ENCODE data around the gene STX11.

STX11 gene

DNA sequence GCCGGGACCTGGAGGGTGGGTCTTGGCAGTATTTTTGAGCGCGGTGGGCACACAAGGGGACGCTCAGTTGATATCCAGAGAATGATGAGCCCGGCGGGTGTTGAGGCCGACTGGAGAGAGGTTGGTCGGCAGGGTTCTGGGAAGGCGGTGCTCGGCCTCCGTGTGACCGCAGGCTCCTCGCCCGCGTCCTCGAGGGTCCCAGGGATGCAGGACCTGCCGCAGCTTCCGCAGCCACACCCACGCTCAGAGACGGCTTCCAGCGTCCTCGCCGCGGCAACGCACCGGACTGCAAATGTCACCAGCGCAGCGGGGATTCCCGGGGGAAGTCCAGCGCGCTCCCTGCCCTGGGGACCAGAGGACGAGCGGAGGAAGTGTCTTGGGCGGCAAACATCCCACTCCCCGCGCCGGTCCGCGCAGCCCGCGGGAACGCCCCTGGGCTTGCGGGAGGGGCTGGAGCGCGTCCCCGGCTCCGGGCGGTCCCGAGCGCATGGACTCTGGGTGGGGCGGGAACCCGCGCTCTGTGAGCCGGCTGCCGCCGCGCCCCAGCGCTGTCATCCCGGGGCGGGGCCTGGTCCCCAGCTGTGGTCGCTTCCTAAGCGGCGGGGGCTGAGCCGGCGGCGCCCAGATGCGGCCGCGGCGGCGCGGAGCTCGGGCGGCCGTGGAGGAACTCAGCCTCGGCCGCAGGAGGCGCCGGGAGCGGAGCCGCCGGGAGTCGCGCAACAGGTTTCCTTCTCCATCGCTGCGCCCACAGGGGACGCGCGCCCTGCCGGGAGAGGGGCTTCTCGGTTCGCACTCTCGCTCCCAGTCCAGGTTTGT is at the start of gene STX11:
Gene STX11, plus strand, starts transcription at position 624 of the 816 bp plus-strand sequence. CDS start 36,111 bp downstream, outside the sequence.
- Histone ChIP-seq H3K9ac (ENCODE audit: low read length) (peak within 1 kb of the TSS; percentile 43), H3K4me3 (ENCODE audit: low read depth, low read length) (peak within 1 kb of the TSS; percentile 93), H3K4me1 (ENCODE audit: control insufficient read depth, insufficient read depth, low read length) (peaks cover 6% of the 10 kb centered on the region; the same call in 1 of the 2 replicates), H3K9me3 (ENCODE audit: control insufficient read depth, insufficient read depth, low read depth, low read length) (no peaks in the 10 kb centered on the region), H3K27ac (ENCODE audit: low read depth, low read length) (no peak within 1 kb of the TSS), H3K36me3 (ENCODE audit: control insufficient read depth, insufficient read depth, low read length) (no peaks in the 10 kb centered on the region), H3K27me3 (ENCODE audit: control insufficient read depth, insufficient read depth, low read length) (peaks cover 63% of the 10 kb centered on the region)

DNA sequence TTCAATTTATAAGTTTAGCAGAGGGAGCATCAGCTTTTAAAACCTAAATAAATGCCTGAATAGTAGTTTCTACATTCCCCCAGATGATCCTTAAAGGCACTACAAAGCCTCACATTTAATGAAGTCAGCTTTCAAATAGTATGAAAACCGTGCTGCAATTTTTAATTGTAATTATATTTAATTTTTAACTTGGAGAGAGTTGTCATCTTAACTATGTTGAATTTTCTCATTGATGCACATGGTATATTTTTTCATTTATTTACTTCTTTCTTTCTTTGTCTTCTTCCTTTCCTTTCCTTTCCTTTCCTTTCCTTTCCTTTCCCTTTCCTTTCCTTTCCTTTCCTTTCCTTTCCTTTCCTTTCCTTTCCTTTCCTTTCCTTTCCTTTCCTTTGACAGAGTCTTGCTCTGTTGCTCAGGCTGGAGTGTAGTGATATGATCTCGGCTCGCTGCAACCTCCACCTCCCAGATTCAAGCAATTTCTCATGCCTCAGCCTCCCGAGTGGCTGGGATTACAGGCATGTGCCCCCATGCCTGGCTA is 47.2 kb upstream of the STX11 start:
- no peak overlapping the region for H3K4me3 ChIP-seq (ENCODE audit: low read depth, low read length)
- H3K9me3 ChIP-seq (ENCODE audit: control insufficient read depth, insufficient read depth, low read depth, low read length) = no peaks in the 10 kb centered on the region
- no peak overlapping the region for H3K9ac ChIP-seq (ENCODE audit: low read length)
- no peaks in the 10 kb centered on the region for H3K4me1 ChIP-seq (ENCODE audit: control insufficient read depth, insufficient read depth, low read length)
- no peaks in the 10 kb centered on the region for H3K36me3 ChIP-seq (ENCODE audit: control insufficient read depth, insufficient read depth, low read length)
- H3K27me3 ChIP-seq (ENCODE audit: control insufficient read depth, insufficient read depth, low read length) = no peaks in the 10 kb centered on the region
- H3K27ac ChIP-seq (ENCODE audit: low read depth, low read length) = no peak overlapping the region

DNA sequence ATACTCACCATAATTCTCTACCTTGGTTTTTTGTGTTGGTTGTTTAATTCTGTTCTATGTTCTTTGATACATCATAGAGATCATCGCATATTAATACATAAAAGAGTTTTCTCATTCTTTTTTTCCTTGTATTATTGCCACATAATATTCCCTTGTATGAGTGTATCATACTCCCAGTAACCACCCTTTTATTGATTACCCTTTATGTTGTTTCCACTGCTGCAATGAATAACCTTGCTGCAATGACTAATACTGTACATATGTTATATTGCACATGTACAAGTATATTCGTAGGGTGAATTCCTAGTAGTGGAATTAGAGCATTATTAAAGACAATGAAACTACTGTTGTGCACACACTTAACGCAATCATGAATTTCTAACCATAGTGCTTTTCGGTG is 45.8 kb upstream of the STX11 start:
- no peaks in the 10 kb centered on the region for H3K27me3 ChIP-seq (ENCODE audit: control insufficient read depth, insufficient read depth, low read length)
- H3K9me3 ChIP-seq (ENCODE audit: control insufficient read depth, insufficient read depth, low read depth, low read length) = no peaks in the 10 kb centered on the region
- H3K27ac ChIP-seq (ENCODE audit: low read depth, low read length) = no peak overlapping the region
- no peaks in the 10 kb centered on the region for H3K4me1 ChIP-seq (ENCODE audit: control insufficient read depth, insufficient read depth, low read length)
- H3K36me3 ChIP-seq (ENCODE audit: control insufficient read depth, insufficient read depth, low read length) = no peaks in the 10 kb centered on the region
- H3K9ac ChIP-seq (ENCODE audit: low read length) = no peak overlapping the region
- H3K4me3 ChIP-seq (ENCODE audit: low read depth, low read length) = no peak overlapping the region

DNA sequence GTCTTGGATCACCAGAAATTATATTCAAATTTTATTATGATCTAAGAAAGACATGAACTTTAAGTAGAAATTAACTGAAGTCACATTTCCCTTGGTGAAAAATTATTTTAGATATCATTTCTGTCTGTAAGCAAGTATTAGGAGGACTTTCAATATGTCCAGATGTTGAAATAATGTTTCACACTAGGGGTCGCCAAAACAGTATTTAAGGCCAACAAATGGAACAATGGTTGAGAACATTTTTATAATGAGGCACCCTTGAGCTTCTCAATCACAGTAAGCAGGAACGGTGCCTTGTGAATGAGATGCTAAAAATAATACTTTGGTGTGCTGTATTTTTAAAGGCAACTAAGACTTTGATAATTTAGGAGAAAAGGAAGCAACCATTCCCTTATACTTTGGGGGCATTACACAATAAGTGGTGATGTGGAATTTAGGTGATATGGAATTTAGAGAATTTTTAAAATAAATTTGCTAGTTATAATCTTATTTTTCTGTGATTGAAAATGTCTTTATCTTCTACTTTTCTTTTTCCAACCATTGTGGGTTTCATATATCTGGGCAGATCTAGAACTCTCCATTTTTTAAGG is 45.3 kb upstream of the STX11 start:
- no peak overlapping the region for H3K4me3 ChIP-seq (ENCODE audit: low read depth, low read length)
- H3K4me1 ChIP-seq (ENCODE audit: control insufficient read depth, insufficient read depth, low read length) = no peaks in the 10 kb centered on the region
- no peak overlapping the region for H3K9ac ChIP-seq (ENCODE audit: low read length)
- H3K36me3 ChIP-seq (ENCODE audit: control insufficient read depth, insufficient read depth, low read length) = no peaks in the 10 kb centered on the region
- no peak overlapping the region for H3K27ac ChIP-seq (ENCODE audit: low read depth, low read length)
- H3K27me3 ChIP-seq (ENCODE audit: control insufficient read depth, insufficient read depth, low read length) = no peaks in the 10 kb centered on the region
- no peaks in the 10 kb centered on the region for H3K9me3 ChIP-seq (ENCODE audit: control insufficient read depth, insufficient read depth, low read depth, low read length)

DNA sequence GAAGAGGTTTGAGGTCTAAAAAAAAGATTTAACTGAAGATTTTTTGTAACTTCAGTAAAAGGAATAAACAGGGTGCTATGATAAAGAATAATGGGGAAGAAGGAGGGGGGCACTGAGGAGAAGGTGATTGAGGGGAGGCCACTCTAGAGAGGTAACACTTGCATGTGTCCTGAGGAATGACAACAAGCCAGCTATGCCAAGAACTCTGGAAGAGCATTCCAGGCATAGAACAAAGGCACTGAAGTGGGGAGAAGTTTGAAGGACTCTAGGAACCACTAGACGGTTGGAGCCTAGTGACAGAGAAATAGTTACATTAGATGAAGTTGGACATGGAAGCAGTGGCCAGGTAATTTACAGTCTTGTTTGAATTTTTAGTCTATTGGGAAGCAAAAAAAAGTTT is 44.1 kb upstream of the STX11 start:
- Histone ChIP-seq H3K9me3 (ENCODE audit: control insufficient read depth, insufficient read depth, low read depth, low read length) (no peaks in the 10 kb centered on the region), H3K27me3 (ENCODE audit: control insufficient read depth, insufficient read depth, low read length) (no peaks in the 10 kb centered on the region), H3K36me3 (ENCODE audit: control insufficient read depth, insufficient read depth, low read length) (no peaks in the 10 kb centered on the region)

DNA sequence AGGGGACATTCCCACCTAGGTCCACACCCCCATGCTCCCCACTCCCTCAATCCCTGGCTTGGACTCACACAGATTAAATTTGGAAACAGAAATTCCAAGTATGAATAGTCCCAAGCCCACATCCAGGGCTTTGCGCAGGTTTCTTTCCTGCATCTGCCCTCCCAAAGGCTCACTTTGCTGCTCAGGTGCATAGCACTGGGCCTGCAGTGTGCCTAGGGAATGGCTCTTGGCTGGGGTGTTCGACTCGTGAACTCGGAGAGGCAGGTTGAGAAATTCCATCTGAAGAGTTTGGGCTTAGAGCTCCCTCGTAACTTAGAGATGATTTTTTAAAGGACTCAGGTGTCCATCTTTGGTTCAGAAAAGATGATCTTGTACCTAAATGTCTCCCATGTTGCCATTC is 40.1 kb upstream of the STX11 start:
- Histone ChIP-seq H3K4me1 (ENCODE audit: control insufficient read depth, insufficient read depth, low read length) (no peaks in the 10 kb centered on the region), H3K27ac (ENCODE audit: low read depth, low read length) (no peak overlapping the region), H3K4me3 (ENCODE audit: low read depth, low read length) (no peak overlapping the region), H3K27me3 (ENCODE audit: control insufficient read depth, insufficient read depth, low read length) (no peaks in the 10 kb centered on the region), H3K36me3 (ENCODE audit: control insufficient read depth, insufficient read depth, low read length) (no peaks in the 10 kb centered on the region), H3K9me3 (ENCODE audit: control insufficient read depth, insufficient read depth, low read depth, low read length) (no peaks in the 10 kb centered on the region), H3K9ac (ENCODE audit: low read length) (no peak overlapping the region)

More for the DNA sequence above, 44.1 kb upstream of the STX11 start:
- Histone ChIP-seq H3K27ac (ENCODE audit: low read depth, low read length) (no peak overlapping the region), H3K4me3 (ENCODE audit: low read depth, low read length) (no peak overlapping the region), H3K9ac (ENCODE audit: low read length) (no peak overlapping the region), H3K4me1 (ENCODE audit: control insufficient read depth, insufficient read depth, low read length) (no peaks in the 10 kb centered on the region)

DNA sequence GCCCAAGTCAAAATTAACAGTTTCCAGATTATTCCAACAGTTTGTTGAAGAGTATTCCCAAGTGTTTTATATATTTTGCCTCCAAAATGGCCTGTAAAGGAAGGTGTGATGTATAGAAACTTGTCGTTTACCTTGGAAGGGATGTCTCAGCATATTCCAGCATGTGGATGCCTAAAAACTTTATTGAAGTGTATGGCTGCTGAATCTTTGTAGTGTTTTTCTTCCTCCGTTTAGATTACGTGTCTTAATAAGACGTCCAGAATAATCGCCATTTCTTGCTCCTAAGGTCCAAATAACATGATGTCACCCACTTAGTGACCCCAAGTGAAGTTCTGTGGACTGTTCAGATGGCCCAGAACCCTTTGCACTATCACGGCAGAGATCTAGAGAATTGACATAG is 37.0 kb upstream of the STX11 start:
- H3K27ac ChIP-seq (ENCODE audit: low read depth, low read length) = no peak overlapping the region
- H3K9ac ChIP-seq (ENCODE audit: low read length) = no peak overlapping the region
- H3K9me3 ChIP-seq (ENCODE audit: control insufficient read depth, insufficient read depth, low read depth, low read length) = no peaks in the 10 kb centered on the region
- H3K4me3 ChIP-seq (ENCODE audit: low read depth, low read length) = no peak overlapping the region
- no peaks in the 10 kb centered on the region for H3K36me3 ChIP-seq (ENCODE audit: control insufficient read depth, insufficient read depth, low read length)
- H3K4me1 ChIP-seq (ENCODE audit: control insufficient read depth, insufficient read depth, low read length) = no peaks in the 10 kb centered on the region
- no peaks in the 10 kb centered on the region for H3K27me3 ChIP-seq (ENCODE audit: control insufficient read depth, insufficient read depth, low read length)

DNA sequence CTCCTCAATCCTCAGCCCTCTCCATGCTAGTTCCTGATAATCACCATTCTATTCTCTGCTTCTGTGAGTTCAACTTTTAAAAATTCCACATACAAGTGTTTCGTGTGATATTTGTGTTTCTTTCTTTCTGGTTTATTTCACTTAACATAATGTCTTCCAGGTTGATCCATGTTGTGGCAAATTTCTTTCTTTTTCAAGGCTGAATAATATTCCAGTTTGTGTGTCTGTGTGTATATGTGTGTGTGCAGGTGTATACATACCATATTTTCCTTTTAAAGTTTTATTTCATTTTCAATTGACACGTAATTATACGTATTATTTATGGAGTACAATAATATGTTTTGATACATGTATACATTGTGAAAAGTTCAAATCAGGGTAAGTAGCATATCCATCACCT is 35.1 kb upstream of the STX11 start:
- no peaks in the 10 kb centered on the region for H3K9me3 ChIP-seq (ENCODE audit: control insufficient read depth, insufficient read depth, low read depth, low read length)

DNA sequence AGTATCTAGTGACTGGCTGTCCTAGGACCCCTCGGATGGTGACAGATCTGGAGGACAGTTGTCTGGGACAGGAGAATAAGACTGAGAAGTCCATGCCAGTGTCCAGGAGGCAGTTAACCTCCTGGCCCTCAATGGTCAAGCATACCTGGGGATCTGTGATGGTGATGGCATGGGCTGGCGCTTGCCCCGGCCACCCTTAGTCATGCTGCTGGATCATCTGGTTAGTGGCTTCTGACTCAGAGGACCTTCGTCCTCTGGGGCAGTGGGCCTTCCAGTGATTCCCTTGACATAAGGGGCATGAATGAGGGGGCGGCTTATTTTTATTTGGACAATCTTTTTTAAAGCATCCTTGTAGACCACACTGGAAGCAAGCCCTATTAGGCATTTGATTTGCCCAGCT is 30.9 kb upstream of the STX11 start:
- Histone ChIP-seq H3K9ac (ENCODE audit: low read length) (no peak overlapping the region), H3K4me1 (ENCODE audit: control insufficient read depth, insufficient read depth, low read length) (no peaks in the 10 kb centered on the region), H3K36me3 (ENCODE audit: control insufficient read depth, insufficient read depth, low read length) (no peaks in the 10 kb centered on the region), H3K27ac (ENCODE audit: low read depth, low read length) (no peak overlapping the region), H3K9me3 (ENCODE audit: control insufficient read depth, insufficient read depth, low read depth, low read length) (no peaks in the 10 kb centered on the region), H3K27me3 (ENCODE audit: control insufficient read depth, insufficient read depth, low read length) (no peaks in the 10 kb centered on the region), H3K4me3 (ENCODE audit: low read depth, low read length) (no peak overlapping the region)

More for the DNA sequence above, 35.1 kb upstream of the STX11 start:
- no peaks in the 10 kb centered on the region for H3K36me3 ChIP-seq (ENCODE audit: control insufficient read depth, insufficient read depth, low read length)
- no peaks in the 10 kb centered on the region for H3K27me3 ChIP-seq (ENCODE audit: control insufficient read depth, insufficient read depth, low read length)
- no peak overlapping the region for H3K4me3 ChIP-seq (ENCODE audit: low read depth, low read length)
- H3K4me1 ChIP-seq (ENCODE audit: control insufficient read depth, insufficient read depth, low read length) = no peaks in the 10 kb centered on the region
- H3K27ac ChIP-seq (ENCODE audit: low read depth, low read length) = no peak overlapping the region
- H3K9ac ChIP-seq (ENCODE audit: low read length) = no peak overlapping the region

DNA sequence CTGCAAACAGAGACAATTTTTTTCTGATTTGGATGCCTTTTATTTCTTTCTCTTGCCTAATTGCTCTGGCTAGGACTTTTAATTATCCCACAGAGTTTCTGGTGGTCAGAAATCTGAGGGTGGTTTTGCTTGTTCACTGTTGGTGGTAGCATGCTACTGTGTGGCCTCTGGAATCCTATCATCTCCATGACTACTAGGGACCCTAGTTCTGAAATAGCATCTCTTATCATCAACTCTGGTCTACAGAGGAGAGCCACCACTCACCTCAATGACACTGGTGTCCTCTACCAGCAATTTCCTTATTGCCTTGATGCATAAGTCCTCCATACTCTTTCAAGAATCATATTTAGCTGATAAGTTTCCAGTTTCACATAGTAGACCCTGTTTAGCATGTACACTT is 27.5 kb upstream of the STX11 start:
- no peaks in the 10 kb centered on the region for H3K9me3 ChIP-seq (ENCODE audit: control insufficient read depth, insufficient read depth, low read depth, low read length)
- H3K4me3 ChIP-seq (ENCODE audit: low read depth, low read length) = no peak overlapping the region
- H3K9ac ChIP-seq (ENCODE audit: low read length) = no peak overlapping the region
- no peak overlapping the region for H3K27ac ChIP-seq (ENCODE audit: low read depth, low read length)
- H3K27me3 ChIP-seq (ENCODE audit: control insufficient read depth, insufficient read depth, low read length) = no peaks in the 10 kb centered on the region
- H3K4me1 ChIP-seq (ENCODE audit: control insufficient read depth, insufficient read depth, low read length) = no peaks in the 10 kb centered on the region
- no peaks in the 10 kb centered on the region for H3K36me3 ChIP-seq (ENCODE audit: control insufficient read depth, insufficient read depth, low read length)

DNA sequence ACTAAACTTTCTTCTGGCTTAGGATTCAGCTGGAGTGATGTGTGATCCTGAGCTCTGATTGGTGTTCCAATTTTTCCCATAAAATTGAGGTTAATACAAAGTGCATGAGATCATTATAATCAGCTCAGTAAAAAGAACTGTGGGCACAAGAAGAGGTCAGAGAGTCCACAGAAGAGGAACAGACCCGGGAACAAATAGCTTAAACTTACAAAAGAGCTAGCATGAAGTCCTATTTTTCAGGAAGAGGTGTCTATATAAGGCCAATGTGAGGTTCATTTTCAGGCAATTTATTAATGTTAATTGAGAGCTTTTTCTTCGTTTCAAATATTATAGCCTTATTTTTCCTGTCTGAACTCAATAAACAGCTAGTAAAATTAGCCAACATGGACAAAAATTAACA is 26.9 kb upstream of the STX11 start:
- H3K27me3 ChIP-seq (ENCODE audit: control insufficient read depth, insufficient read depth, low read length) = no peaks in the 10 kb centered on the region
- H3K9ac ChIP-seq (ENCODE audit: low read length) = no peak overlapping the region
- no peaks in the 10 kb centered on the region for H3K4me1 ChIP-seq (ENCODE audit: control insufficient read depth, insufficient read depth, low read length)
- H3K4me3 ChIP-seq (ENCODE audit: low read depth, low read length) = no peak overlapping the region
- H3K36me3 ChIP-seq (ENCODE audit: control insufficient read depth, insufficient read depth, low read length) = no peaks in the 10 kb centered on the region
- H3K9me3 ChIP-seq (ENCODE audit: control insufficient read depth, insufficient read depth, low read depth, low read length) = no peaks in the 10 kb centered on the region
- no peak overlapping the region for H3K27ac ChIP-seq (ENCODE audit: low read depth, low read length)
